HEK293 (cell line): ENCODE measurements around the gene CENPT.

Experiments used
- CTCF ChIA-PET: fragments of 350-600 bp; formaldehyde crosslinking; extraction: SDS; loops from one replicate; lab custom pipeline; 2021; ENCODE audit warnings: antibody characterized with exemption; lab: Yijun Ruan, JAX
- POLR2A ChIA-PET: fragments of 300-600 bp; formaldehyde crosslinking; extraction: SDS; loops from one replicate; lab custom pipeline; 2020; ENCODE audit warnings: antibody characterized with exemption, inconsistent platforms; lab: Yijun Ruan, JAX
- H3K27ac ChIP-seq: fragments of 200-500 bp; sonication (Bioruptor generic); 2 replicates; pipeline ENCODE4 v1.5.1; 2014; ENCODE audit warnings: low read depth, low read length, control low read depth, inconsistent platforms; ENCODE audit errors: extremely low read depth
- H3K36me3 ChIP-seq, 2 experiments: fragments of 200-500 bp in 1 of 2; sonication (Bioruptor generic) in 1 of 2; 1 replicate in 1 of 2; 2 replicates in 1 of 2; pipeline ENCODE4 v1.5.1; 2014 to 2017; ENCODE audit warnings: inconsistent platforms in 2 of 2, low read length in 2 of 2; ENCODE audit not compliant: control insufficient read depth in 2 of 2, insufficient read depth in 1 of 2
- H3K4me1 ChIP-seq: fragments of 200-500 bp; sonication (Bioruptor generic); 2 replicates; pipeline ENCODE4 v1.5.1; 2014; ENCODE audit warnings: mild to moderate bottlenecking, low read length, inconsistent platforms; ENCODE audit not compliant: control insufficient read depth, insufficient read depth
- H3K4me3 ChIP-seq: 2 replicates; pipeline ENCODE4 v1.5.1; 2011; ENCODE audit warnings: low read depth, mild to moderate bottlenecking, control low read depth, low read length, moderate library complexity
- H3K9me3 ChIP-seq: fragments of 200-500 bp; sonication (Bioruptor generic); 2 replicates; pipeline ENCODE4 v1.5.1; 2014; ENCODE audit warnings: low read depth, low read length, inconsistent platforms; ENCODE audit not compliant: control insufficient read depth, insufficient read depth
- OVOL3 ChIP-seq: fragments of 450-650 bp; formaldehyde crosslinking; IDR thresholded peaks from 2 replicates; pipeline ENCODE4 v1.5.1; 2016; ENCODE audit warnings: missing biosample characterization, missing genetic modification characterization
- SALL2 ChIP-seq: fragments of 450-650 bp; formaldehyde crosslinking; IDR thresholded peaks from 2 replicates; pipeline ENCODE4 v1.5.0; 2017; ENCODE audit warnings: missing biosample characterization, mild to moderate bottlenecking, missing genetic modification characterization, borderline replicate concordance
- SP3 ChIP-seq: fragments of 450-650 bp; formaldehyde crosslinking; IDR thresholded peaks from 2 replicates; pipeline ENCODE4 v1.5.1; 2016; ENCODE audit warnings: missing biosample characterization, missing genetic modification characterization
- ZNF133 ChIP-seq: fragments of 450-650 bp; formaldehyde crosslinking; IDR thresholded peaks from 2 replicates; pipeline ENCODE4 v1.5.1; 2016; ENCODE audit warnings: missing biosample characterization, missing genetic modification characterization
- ZNF169 ChIP-seq: fragments of 450-650 bp; formaldehyde crosslinking; IDR thresholded peaks from 2 replicates; pipeline ENCODE4 v1.5.1; 2016; ENCODE audit warnings: missing biosample characterization, missing genetic modification characterization
- ZNF24 ChIP-seq: fragments of 450-650 bp; formaldehyde crosslinking; IDR thresholded peaks from 2 replicates; pipeline ENCODE4 v1.5.1; 2016; ENCODE audit warnings: missing biosample characterization, missing genetic modification characterization
- ZNF362 ChIP-seq: fragments of 450-650 bp; formaldehyde crosslinking; IDR thresholded peaks from 2 replicates; pipeline ENCODE4 v1.5.1; 2016; ENCODE audit warnings: missing biosample characterization, missing genetic modification characterization
- ZNF610 ChIP-seq: fragments of 450-650 bp; formaldehyde crosslinking; IDR thresholded peaks from 2 replicates; pipeline ENCODE4 v1.5.1; 2016; ENCODE audit warnings: missing biosample characterization, missing genetic modification characterization, borderline replicate concordance
- ZNF704 ChIP-seq: fragments of 450-650 bp; formaldehyde crosslinking; IDR thresholded peaks from 2 replicates; pipeline ENCODE4 v1.5.1; 2016; ENCODE audit warnings: missing biosample characterization, missing genetic modification characterization
- ZNF776 ChIP-seq: fragments of 450-650 bp; formaldehyde crosslinking; IDR thresholded peaks from 2 replicates; pipeline ENCODE4 v1.5.0; 2017; ENCODE audit warnings: missing biosample characterization, missing genetic modification characterization, borderline replicate concordance
- ZNF792 ChIP-seq: fragments of 450-650 bp; formaldehyde crosslinking; IDR thresholded peaks from 2 replicates; pipeline ENCODE4 v1.5.1; 2016; ENCODE audit warnings: missing biosample characterization, missing genetic modification characterization
- ZNF843 ChIP-seq: fragments of 450-650 bp; formaldehyde crosslinking; IDR thresholded peaks from 2 replicates; pipeline ENCODE4 v1.5.1; 2016; ENCODE audit warnings: missing biosample characterization, missing genetic modification characterization
- ZXDB ChIP-seq: fragments of 450-650 bp; formaldehyde crosslinking; IDR thresholded peaks from 2 replicates; pipeline ENCODE4 v1.5.1; 2016; ENCODE audit warnings: missing biosample characterization, missing genetic modification characterization
- TF ChIP-seq, protein P1 (sequence below): fragments of 450-650 bp; formaldehyde crosslinking; conservative IDR thresholded peaks from 2 replicates; pipeline ENCODE4 v1.5.1; 2016; ENCODE audit warnings: low read depth, missing biosample characterization, missing genetic modification characterization
- TF ChIP-seq, protein P2 (sequence below): fragments of 450-650 bp; formaldehyde crosslinking; IDR thresholded peaks from 2 replicates; pipeline ENCODE4 v1.5.1; 2016; ENCODE audit warnings: missing biosample characterization, missing genetic modification characterization, borderline replicate concordance
- TF ChIP-seq, protein P3 (sequence below): fragments of 450-650 bp; formaldehyde crosslinking; IDR thresholded peaks from 2 replicates; pipeline ENCODE4 v1.5.0; 2017; ENCODE audit warnings: missing biosample characterization, missing genetic modification characterization, borderline replicate concordance

The CENPT gene

GRCh38 chr16:67880584-67880983 is 33.1 kb upstream of the CENPT start:
- CTCF ChIA-PET, result interaction anchor here (0.6 kb wide), 1 partner anchor 210 kb away, joined by 5 read pairs; no protein-coding TSS in a partner anchor
- TF ChIP-seq OVOL3 (tag by site-specific recombination) (no peak), ZXDB (tag by site-specific recombination) (no peak), ZNF792 (no peak), SALL2 (no peak), ZNF704 (tag by site-specific recombination) (no peak), ZNF362 (tag by site-specific recombination) (no peak), ZNF843 (no peak), ZNF776 (tag by site-specific recombination) (no peak), SP3 (no peak), ZNF133 (tag by site-specific recombination) (no peak), ZNF24 (tag by site-specific recombination) (no peak), ZNF610 (tag by site-specific recombination) (no peak), ZNF169 (tag by site-specific recombination) (no peak)
- TF ChIP-seq, protein P1, sequence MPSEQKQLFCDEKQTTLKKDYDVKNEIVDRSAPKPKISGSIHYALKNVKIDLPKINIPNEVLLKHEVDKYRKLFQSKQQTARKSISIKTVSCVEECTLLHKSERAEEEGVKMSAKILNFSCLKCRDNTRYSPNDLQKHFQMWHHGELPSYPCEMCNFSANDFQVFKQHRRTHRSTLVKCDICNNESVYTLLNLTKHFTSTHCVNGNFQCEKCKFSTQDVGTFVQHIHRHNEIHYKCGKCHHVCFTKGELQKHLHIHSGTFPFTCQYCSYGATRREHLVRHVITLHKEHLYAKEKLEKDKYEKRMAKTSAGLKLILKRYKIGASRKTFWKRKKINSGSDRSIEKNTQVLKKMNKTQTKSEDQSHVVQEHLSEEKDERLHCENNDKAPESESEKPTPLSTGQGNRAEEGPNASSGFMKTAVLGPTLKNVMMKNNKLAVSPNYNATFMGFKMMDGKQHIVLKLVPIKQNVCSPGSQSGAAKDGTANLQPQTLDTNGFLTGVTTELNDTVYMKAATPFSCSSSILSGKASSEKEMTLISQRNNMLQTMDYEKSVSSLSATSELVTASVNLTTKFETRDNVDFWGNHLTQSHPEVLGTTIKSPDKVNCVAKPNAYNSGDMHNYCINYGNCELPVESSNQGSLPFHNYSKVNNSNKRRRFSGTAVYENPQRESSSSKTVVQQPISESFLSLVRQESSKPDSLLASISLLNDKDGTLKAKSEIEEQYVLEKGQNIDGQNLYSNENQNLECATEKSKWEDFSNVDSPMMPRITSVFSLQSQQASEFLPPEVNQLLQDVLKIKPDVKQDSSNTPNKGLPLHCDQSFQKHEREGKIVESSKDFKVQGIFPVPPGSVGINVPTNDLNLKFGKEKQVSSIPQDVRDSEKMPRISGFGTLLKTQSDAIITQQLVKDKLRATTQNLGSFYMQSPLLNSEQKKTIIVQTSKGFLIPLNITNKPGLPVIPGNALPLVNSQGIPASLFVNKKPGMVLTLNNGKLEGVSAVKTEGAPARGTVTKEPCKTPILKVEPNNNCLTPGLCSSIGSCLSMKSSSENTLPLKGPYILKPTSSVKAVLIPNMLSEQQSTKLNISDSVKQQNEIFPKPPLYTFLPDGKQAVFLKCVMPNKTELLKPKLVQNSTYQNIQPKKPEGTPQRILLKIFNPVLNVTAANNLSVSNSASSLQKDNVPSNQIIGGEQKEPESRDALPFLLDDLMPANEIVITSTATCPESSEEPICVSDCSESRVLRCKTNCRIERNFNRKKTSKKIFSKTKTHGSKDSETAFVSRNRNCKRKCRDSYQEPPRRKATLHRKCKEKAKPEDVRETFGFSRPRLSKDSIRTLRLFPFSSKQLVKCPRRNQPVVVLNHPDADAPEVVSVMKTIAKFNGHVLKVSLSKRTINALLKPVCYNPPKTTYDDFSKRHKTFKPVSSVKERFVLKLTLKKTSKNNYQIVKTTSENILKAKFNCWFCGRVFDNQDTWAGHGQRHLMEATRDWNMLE, result no peak
- TF ChIP-seq, protein P2, sequence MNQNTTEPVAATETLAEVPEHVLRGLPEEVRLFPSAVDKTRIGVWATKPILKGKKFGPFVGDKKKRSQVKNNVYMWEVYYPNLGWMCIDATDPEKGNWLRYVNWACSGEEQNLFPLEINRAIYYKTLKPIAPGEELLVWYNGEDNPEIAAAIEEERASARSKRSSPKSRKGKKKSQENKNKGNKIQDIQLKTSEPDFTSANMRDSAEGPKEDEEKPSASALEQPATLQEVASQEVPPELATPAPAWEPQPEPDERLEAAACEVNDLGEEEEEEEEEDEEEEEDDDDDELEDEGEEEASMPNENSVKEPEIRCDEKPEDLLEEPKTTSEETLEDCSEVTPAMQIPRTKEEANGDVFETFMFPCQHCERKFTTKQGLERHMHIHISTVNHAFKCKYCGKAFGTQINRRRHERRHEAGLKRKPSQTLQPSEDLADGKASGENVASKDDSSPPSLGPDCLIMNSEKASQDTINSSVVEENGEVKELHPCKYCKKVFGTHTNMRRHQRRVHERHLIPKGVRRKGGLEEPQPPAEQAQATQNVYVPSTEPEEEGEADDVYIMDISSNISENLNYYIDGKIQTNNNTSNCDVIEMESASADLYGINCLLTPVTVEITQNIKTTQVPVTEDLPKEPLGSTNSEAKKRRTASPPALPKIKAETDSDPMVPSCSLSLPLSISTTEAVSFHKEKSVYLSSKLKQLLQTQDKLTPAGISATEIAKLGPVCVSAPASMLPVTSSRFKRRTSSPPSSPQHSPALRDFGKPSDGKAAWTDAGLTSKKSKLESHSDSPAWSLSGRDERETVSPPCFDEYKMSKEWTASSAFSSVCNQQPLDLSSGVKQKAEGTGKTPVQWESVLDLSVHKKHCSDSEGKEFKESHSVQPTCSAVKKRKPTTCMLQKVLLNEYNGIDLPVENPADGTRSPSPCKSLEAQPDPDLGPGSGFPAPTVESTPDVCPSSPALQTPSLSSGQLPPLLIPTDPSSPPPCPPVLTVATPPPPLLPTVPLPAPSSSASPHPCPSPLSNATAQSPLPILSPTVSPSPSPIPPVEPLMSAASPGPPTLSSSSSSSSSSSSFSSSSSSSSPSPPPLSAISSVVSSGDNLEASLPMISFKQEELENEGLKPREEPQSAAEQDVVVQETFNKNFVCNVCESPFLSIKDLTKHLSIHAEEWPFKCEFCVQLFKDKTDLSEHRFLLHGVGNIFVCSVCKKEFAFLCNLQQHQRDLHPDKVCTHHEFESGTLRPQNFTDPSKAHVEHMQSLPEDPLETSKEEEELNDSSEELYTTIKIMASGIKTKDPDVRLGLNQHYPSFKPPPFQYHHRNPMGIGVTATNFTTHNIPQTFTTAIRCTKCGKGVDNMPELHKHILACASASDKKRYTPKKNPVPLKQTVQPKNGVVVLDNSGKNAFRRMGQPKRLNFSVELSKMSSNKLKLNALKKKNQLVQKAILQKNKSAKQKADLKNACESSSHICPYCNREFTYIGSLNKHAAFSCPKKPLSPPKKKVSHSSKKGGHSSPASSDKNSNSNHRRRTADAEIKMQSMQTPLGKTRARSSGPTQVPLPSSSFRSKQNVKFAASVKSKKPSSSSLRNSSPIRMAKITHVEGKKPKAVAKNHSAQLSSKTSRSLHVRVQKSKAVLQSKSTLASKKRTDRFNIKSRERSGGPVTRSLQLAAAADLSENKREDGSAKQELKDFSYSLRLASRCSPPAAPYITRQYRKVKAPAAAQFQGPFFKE, result no peak
- TF ChIP-seq, protein P3, sequence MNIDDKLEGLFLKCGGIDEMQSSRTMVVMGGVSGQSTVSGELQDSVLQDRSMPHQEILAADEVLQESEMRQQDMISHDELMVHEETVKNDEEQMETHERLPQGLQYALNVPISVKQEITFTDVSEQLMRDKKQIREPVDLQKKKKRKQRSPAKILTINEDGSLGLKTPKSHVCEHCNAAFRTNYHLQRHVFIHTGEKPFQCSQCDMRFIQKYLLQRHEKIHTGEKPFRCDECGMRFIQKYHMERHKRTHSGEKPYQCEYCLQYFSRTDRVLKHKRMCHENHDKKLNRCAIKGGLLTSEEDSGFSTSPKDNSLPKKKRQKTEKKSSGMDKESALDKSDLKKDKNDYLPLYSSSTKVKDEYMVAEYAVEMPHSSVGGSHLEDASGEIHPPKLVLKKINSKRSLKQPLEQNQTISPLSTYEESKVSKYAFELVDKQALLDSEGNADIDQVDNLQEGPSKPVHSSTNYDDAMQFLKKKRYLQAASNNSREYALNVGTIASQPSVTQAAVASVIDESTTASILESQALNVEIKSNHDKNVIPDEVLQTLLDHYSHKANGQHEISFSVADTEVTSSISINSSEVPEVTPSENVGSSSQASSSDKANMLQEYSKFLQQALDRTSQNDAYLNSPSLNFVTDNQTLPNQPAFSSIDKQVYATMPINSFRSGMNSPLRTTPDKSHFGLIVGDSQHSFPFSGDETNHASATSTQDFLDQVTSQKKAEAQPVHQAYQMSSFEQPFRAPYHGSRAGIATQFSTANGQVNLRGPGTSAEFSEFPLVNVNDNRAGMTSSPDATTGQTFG, result no peak
- TF ChIP-seq, all 188 proteins: peak for 0
- Histone ChIP-seq H3K27ac (no peak overlapping the region), H3K4me1 (peaks cover 3% of the 10 kb centered on the region; the same call in 1 of the 2 replicates), H3K4me3 (no peak overlapping the region), H3K36me3 (peaks cover 0 to 95% of the 10 kb centered on the region in 2 experiments; a peak in 1 of 3 replicates), H3K9me3 (no peaks in the 10 kb centered on the region)
- POLR2A ChIA-PET, result no interaction called here
